Upper lobe of left lung (tissue), 4 donors: Measurements from ENCODE around the gene ASCC3.

Source experiments
- POLR2A ChIP-seq, 4 donors: fragments of 450-650 bp; IDR thresholded peaks; one replicate each; pipeline ENCODE4 v1.5.1; 2016 to 2017; ENCODE audit warnings: antibody characterized with exemption in 4 of 4, mild to moderate bottlenecking in 2 of 4
- TF ChIP-seq, protein P1 (sequence below), 6 experiments: fragments of 450-650 bp in 4 of 6; fragments of 200-600 bp in 2 of 6; sonication (generic) in 2 of 6; IDR thresholded peaks; one replicate each; pipeline ENCODE4 v1.5.1; 2016 to 2019; ENCODE audit warnings: antibody characterized with exemption in 6 of 6

GRCh38 chr6:100818066-100818465 is 63.1 kb downstream of the ASCC3 start:
- TF ChIP-seq, protein P1, sequence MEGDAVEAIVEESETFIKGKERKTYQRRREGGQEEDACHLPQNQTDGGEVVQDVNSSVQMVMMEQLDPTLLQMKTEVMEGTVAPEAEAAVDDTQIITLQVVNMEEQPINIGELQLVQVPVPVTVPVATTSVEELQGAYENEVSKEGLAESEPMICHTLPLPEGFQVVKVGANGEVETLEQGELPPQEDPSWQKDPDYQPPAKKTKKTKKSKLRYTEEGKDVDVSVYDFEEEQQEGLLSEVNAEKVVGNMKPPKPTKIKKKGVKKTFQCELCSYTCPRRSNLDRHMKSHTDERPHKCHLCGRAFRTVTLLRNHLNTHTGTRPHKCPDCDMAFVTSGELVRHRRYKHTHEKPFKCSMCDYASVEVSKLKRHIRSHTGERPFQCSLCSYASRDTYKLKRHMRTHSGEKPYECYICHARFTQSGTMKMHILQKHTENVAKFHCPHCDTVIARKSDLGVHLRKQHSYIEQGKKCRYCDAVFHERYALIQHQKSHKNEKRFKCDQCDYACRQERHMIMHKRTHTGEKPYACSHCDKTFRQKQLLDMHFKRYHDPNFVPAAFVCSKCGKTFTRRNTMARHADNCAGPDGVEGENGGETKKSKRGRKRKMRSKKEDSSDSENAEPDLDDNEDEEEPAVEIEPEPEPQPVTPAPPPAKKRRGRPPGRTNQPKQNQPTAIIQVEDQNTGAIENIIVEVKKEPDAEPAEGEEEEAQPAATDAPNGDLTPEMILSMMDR (IDR thresholded peaks at IDR 0.05) = no peak
- no peak for TF ChIP-seq POLR2A (IDR thresholded peaks at IDR 0.05)
